Measurements from ENCODE around the gene SASH1.
A peak's percentile ranks its signal among the peaks of the same experiment; 100 is the strongest.

SASH1 gene

DNA sequence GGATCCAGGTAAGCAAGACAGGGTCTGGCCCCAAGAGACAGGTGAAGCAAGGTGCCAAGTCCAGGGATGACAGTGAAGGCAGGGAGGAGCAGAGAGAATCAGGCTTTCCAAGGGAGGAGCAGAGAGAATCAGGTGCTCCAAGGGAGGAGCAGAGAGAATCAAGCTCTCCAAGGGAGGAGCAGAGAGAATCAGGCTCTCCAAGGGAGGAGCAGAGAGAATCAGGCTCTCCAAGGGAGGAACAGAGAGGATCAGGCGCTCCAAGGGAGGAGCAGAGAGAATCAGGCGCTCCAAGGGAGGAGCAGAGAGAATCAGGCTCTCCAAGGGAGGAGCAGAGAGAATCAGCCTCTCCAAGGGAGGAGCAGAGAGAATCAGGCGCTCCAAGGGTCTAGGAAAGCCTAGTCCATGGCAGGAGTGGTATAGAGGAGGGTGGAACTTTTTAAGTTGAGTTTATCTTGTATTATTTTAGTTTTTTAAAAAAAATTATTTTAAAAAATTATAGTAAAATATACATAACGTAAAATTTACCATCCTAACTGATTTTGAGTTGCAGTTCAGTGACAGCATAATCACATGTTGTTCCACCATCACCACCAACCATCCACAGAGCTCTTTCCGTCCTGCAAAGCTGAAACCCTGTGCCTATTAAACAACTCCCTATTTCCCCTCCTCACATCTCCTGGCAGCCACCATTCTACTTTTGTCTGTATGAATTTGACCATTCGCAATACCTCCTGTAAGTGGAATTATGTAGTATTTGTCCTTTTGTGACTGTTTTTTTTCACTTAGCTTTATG is 64.1 kb downstream of the SASH1 start:
- no peak for DNase-seq

DNA sequence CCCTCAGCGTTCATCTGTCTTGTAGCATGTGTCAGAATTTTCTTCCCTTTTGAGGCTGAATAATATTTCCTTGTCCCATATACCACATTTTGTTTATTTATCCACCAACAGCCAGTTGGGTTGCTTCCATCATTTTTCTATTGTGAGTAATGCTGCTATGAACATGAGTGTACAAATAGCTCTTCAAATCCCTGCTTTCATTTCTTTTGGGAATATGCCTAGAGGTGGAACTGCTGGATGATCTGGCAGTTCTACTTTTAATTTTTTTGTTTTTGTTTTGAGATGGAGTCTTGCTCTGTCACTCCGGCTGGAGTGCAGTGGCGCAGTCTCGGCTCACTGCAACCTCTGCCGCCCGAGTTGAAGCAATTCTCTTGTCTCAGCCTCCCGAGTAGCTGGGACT is 64.7 kb downstream of the SASH1 start:
- no peak for DNase-seq

- no peak for DNase-seq
Observed at GRCh38 chr6:148413321-148414091, 70.9 kb downstream of the SASH1 start.

GRCh38 chr6:148414092-148414489 is 71.5 kb downstream of the SASH1 start:
- DNase-seq: no peak

DNA sequence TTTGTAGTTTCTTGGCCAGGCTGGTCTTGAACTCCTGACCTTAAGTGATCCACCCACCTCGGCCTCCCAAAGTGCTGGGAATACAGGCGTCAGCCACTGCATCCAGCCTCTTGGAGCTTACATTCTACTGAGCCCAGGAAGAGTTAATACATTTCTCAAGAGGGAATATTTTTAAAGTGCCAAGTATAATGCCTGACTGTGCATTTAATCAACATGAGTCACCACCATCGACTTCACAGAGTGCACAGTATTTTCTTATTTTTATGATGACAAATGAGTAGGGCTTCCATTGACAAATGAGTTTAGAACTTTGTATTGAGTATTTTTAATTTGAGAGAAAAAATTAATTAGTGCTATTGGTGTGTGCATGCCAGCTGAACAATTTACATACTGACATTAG is 72.2 kb downstream of the SASH1 start:
- no peak for DNase-seq

GRCh38 chr6:148415511-148416260 is 73.0 kb downstream of the SASH1 start:
- DNase-seq: peak; percentile 8

DNA sequence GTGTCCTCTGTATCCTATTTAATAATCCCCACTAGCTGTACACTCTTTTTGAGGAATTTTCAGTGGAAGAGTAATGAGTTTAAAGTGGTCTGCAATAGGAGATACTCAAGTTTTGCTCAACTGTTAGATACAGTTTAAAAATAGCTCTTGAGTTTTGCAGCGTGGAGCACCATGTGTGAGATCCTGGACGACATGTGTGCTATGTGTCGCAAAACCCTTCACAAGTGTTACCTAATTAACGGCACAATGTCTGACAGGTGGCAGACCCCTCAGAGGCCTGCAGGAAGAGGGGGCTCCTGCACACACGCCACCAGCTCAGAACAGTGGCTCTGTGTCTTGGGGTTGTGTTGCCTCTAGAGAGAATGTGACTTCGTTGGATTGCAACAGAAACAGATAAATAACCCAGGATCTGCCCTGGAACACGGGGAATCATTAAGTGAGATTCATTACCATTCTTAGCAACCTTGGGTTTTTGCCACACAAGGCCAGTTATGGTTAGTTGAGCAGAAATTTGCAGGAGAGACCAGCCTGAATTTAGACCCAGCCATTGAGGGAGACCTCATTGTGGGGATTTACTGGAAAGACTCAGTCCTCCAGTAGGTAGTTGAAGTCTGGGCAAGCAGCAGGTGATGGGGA is 73.8 kb downstream of the SASH1 start:
- DNase-seq: no peak

GRCh38 chr6:148417045-148417444 is 74.4 kb downstream of the SASH1 start:
- no peak for DNase-seq

- DNase-seq: no peak
Observed at GRCh38 chr6:148419430-148419829, 76.8 kb downstream of the SASH1 start.

- peak; percentile 80 for DNase-seq
Observed at GRCh38 chr6:148422085-148422484, 79.4 kb downstream of the SASH1 start.

GRCh38 chr6:148423133-148423532 is 80.5 kb downstream of the SASH1 start:
- DNase-seq: no peak

GRCh38 chr6:148423601-148424270 is 81.1 kb downstream of the SASH1 start:
- peak; percentile 75 for DNase-seq

GRCh38 chr6:148425443-148425842 is 82.8 kb downstream of the SASH1 start:
- no peak for DNase-seq

DNA sequence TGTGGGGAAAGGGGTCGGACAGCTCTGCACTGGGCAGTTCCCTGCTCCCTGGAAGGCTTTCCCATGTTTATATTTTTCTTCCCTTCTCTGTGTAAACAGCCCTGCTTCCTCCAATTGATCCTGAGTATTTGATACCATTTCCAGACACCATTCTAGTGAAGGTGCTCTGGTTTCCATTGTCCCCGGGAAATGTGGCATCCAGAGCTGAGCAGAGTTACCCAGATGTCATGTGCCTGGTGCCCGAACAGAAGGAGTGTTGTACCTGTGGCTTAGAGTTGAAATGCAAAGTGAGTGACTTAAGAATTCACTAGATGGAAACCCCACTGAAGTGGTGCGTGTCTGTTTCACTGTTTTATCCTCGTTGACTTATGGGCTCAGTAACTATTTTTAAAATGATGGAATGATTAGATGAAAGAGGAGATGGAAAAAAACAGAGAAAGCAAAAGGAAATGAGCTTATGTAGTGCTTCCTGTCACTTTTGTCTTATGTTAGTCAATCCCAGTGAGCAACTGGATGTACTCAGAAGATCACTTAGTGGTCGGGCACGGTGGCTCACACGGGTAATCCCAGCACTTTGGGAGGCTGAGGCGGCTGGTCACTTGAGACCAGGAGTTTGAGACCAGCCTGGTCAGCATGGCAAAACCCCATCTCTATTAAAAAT is 83.8 kb downstream of the SASH1 start:
- DNase-seq: no peak

GRCh38 chr6:148427333-148427732 is 84.7 kb downstream of the SASH1 start:
- DNase-seq: no peak

DNA sequence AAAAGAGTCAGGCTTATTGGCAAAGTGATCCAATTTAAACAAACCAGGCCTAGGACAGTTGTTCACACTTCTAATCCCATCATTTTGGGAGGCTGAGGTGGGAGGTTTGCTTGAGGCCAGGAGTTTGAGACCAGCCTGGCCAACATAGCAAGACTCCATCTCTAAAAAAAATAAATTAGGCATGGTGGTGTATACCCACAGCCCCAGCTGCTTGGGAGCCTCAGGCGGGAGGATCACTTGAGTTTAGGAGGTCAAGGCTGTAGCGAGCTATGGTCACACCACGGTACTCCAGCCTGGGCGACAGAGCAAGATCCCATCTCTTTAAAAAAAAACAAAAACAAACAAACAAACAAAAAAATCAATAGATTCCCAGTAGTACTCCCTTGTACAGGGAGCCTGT is 86.8 kb downstream of the SASH1 start:
- no peak for DNase-seq

DNA sequence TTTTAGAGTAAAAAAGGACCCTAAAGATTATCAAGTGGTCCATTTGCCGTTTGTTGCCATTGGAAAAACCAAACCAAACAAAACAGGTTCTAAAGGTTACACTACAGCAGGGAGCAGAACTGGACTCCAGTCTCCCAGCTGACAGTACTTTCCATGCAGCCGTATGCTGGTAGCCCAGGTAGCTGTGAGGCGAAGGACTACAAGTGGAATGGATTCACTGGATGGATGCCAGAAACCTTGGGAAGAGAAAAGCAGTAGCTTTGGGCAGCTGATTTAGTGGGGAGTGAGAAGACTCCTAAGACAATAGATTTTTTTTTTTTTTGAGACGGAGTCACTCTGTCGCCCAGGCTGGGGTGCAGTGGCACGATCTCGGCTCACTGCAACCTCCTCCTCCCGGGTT is 88.3 kb downstream of the SASH1 start:
- DNase-seq: peak; percentile 25

- no peak for DNase-seq
Observed at GRCh38 chr6:148431413-148431812, 88.8 kb downstream of the SASH1 start.

GRCh38 chr6:148431840-148432239 is 89.2 kb downstream of the SASH1 start:
- DNase-seq: no peak

GRCh38 chr6:148432462-148433195 is 90.0 kb downstream of the SASH1 start:
- no peak for DNase-seq

DNA sequence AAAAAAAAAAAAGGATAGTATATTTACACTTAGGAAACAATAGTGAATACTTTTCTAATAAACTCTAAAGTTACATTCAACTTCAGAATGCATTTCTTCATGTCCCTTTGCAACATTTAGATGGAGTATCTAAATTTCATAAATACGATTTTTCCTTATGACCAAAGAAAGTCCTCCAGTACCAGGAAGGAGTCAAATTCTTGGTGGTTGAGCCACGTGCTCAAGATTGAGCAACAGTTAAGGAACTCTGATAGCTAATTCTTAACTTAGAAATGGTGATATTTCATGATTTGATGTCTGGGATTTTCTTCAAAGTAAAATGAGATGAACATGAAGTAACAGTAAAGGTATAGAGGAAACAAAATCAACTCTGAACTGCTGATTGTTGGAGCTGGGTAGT is 92.7 kb downstream of the SASH1 start:
- DNase-seq: no peak

Measured in NCI-H510A treated with DMSO at 0.1 percent for 48 hours (cell line).